GM12873 (cell line): ENCODE data around the gene TCTN3.

Source experiments
- TF ChIP-seq, protein P1 (sequence below): IDR thresholded peaks from 2 replicates; pipeline ENCODE4 v1.5.1; 2012; ENCODE audit warnings: low read depth, mild to moderate bottlenecking, moderate library complexity, low read length, control low read depth; ENCODE audit not compliant: insufficient read depth; ENCODE audit errors: missing control alignments

The TCTN3 gene

DNA sequence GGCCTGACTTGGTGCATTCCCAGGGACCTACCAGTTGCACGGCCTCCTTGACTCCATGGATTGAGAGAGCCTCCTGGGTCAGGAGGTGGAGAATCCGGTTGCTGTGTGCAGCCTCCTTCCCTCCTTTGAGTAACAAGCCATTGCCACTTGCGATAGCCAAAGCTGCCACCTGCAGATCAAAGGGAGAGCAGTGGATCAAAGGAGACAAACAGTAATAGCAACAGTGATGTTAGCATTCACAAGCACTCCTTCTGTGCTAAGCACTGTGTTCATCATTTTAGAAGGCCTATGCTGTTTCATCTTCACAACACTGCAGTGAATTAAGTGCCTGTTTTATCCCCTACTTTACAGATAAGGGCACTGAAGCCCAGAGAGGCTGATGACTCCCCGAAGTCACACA is 77.3 kb downstream of the TCTN3 start:
- TF ChIP-seq, protein P1, sequence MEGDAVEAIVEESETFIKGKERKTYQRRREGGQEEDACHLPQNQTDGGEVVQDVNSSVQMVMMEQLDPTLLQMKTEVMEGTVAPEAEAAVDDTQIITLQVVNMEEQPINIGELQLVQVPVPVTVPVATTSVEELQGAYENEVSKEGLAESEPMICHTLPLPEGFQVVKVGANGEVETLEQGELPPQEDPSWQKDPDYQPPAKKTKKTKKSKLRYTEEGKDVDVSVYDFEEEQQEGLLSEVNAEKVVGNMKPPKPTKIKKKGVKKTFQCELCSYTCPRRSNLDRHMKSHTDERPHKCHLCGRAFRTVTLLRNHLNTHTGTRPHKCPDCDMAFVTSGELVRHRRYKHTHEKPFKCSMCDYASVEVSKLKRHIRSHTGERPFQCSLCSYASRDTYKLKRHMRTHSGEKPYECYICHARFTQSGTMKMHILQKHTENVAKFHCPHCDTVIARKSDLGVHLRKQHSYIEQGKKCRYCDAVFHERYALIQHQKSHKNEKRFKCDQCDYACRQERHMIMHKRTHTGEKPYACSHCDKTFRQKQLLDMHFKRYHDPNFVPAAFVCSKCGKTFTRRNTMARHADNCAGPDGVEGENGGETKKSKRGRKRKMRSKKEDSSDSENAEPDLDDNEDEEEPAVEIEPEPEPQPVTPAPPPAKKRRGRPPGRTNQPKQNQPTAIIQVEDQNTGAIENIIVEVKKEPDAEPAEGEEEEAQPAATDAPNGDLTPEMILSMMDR: no peak
